ENCODE results near the gene ULBP1.
A peak's percentile ranks its signal among the peaks of the same experiment; 100 is the strongest.
"Not testable (repeated sequence)": the region's sequence is repeated elsewhere in the genome, so short reads cannot be mapped to it uniquely, and the experiment has no call there.

The ULBP1 gene, protein sequence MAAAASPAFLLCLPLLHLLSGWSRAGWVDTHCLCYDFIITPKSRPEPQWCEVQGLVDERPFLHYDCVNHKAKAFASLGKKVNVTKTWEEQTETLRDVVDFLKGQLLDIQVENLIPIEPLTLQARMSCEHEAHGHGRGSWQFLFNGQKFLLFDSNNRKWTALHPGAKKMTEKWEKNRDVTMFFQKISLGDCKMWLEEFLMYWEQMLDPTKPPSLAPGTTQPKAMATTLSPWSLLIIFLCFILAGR

DNA sequence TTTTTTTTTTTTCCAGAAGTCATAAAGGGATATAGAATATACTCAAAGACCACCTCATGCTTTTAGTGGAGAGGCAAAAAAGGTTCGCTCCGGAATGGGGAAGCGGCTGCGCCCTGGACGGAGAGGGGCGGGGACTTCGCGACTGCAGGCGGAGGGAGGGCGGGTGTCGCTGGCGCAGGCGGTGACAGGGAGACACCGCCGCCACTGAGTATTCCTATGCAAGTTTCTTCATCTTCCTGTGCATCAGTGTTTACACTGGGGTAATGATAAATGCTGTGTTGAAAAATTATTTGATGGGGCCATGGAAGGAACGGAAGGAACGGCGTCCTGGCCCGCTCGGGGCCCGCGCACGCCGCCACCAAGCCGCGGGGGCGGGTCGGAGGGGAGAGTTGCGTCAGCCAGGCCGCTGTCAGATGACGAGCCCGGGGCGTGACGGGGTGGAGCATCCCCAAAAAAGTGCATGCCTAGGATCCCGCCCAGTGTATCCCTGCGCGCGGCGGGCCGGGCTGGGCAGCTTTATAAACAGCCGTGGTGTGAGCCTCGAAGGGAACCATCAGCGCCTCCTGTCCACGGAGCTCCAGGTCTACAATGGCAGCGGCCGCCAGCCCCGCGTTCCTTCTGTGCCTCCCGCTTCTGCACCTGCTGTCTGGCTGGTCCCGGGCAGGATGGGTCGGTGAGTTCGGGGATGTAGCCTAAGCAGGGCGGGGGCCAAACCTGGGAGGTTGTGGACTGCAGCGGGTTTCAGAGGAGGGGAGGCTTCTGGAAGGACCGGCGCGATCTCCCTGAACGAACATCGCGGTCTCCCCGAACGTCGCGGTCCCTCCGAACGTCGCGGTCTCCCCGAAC, at the start of gene ULBP1:
Gene ULBP1, plus strand, starts transcription at position 482 of the 846 bp plus-strand sequence. Its CDS starts 107 bp downstream, at position 589.
- peak; percentile 74 for DNase-seq

- no peak for DNase-seq
Measured at GRCh38 chr6:149915970-149916865, 47.5 kb upstream of the ULBP1 start.

- no peak for DNase-seq
Measured at GRCh38 chr6:149917679-149918078, 46.1 kb upstream of the ULBP1 start.

DNA sequence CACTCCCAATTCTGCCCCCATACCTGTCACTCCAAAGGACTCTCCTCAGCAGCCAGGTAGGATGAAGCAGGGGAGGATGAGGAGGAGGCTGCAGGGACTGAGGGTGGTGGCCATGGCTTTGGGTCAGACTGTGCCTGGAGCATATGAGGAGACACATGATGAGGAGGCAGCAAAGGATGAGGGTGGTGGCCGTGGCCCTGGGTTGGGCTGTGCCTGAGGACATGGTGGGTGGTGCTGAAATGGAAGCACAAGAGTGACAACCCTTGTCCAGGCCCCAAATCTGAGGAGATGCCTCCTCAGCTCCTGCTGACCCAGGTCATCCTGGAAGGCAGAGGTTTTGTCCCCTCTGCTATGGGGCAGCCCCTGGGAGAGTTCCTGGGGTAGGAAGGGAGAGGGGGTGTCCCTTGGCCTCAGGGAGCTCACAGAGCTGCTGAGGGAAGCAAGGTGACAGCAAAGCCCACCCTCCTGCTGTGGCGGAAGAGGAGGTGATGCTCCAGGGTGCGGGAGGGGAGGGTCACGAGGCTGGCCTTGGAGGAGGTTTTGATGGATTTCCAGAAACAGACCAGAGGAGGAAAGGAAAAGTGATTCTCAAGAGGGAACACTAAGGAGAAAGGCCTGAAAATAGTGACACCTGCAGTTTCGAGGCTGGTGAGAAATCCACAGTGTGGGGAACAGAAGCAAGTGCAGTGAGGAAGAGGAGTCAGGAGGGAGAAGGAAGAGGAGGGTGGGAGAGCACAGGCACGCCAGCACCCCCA, 45.4 kb upstream of the ULBP1 start:
- no peak for DNase-seq

- DNase-seq = not testable (repeated sequence)
Measured at GRCh38 chr6:149919126-149919833, 44.5 kb upstream of the ULBP1 start.

DNA sequence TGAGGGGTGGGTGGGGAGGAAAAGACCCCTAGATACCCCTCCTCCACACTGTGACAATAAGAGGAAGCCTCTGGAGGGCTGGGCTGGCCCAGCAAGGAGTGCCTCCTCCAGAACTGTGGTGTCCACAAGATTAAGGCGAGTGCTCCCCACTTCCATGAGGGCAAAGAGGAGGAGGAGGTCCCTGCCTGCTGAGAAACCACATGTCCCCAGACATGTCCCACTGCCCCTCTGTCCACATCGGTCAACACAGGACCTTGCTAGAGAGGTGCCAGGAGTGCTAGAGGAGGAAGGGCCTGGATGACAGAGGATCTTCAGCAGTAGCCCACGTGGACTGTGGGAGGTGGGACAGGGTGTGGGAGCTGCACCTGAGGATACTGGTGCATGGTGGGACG, 43.9 kb upstream of the ULBP1 start:
- DNase-seq = no peak

- no peak for DNase-seq
Measured at GRCh38 chr6:149921361-149921760, 42.4 kb upstream of the ULBP1 start.

DNA sequence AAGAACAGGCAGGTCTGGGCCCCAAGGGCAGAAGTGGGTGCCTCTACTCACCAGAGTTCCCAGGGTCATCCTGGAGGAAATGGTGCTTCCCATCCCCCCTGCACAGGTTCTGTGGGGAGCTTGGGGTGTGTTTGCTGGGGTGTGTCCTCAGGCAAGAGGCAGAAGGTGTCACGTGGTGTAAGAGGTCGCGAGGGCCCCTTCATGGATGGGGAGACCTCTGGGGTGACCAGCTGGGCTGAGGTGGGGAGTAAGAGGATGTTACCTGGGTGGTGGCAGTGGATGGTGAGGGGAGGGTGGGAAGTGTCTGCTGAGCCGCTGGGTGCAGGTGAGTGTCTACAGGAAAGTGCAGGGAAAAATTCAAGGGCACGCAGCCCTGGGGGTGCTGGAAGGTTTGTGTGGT, 41.7 kb upstream of the ULBP1 start:
- not testable (repeated sequence) for DNase-seq

- DNase-seq = peak; percentile 71
Measured at GRCh38 chr6:149922642-149923326, 41.0 kb upstream of the ULBP1 start, which contains the start of gene RAET1G. TSS of gene RAET1G (minus strand) at chr6:149923121. CDS start at chr6:149923010, 111 bp downstream.

DNA sequence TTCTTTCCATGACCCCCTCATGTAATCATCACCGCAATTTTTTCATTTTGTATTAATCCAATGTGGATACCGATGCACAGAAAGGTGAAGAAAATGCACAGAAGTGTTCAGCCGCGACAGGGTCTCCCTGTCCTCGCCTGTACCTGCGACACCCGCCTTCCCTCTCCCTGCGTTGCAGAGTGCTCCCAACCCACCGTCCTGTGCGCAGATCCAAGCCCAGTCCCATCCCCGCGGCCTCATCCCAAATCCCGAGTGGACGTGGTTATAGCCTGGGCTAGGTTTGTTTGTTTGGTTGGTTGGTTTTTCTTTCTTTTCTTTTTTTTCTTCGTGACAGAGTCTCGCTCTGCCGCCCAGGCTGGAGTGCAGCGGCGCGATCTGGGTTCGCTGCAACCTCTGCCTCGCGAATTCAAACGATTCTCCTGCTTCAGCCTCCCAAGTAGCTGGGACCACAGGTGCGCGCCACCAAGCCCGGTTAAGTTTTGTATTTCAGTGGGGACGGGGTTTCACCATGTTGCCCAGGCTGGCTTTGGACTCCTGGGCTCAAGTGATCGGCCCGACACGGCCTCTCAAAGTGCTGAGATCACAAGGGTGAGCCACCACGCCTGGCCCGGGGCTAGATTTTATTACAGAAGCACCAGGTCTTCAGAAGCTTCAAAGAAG, 40.3 kb upstream of the ULBP1 start:
- no peak for DNase-seq

DNA sequence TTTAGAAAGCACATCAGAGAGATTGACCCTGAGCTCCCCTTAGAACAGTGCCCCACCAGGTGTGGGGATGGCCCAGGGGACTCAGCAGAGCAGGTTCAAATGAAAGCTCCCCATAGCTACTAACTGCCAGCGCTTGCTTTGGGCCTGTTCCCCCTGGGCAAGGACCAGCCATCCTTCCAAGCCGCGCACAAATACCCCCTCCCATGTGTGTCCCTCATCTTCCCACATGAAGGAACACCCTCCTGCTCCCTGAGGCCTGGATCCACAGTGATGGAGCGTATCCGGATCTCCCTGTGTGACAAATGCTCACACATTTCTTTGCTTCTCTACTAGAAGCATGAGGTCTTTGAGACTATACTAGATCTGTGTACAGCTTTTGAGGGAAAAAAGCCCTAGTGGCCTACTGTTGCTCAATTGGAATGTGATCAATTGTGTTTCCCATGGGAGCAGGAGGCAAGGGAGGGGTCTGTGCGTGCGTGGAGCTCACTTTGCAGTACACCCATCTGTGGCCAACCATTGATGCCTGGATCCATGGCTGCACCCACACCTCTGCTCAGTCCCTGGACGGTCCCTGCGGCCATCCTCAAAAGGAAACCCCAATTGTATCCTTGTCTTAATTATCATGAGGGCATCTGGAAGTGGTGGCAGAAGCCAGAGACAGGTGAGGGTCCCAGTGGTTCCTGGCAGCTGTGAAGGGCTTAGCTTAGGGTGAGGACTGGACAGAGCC, 39.4 kb upstream of the ULBP1 start:
- DNase-seq = no peak

DNA sequence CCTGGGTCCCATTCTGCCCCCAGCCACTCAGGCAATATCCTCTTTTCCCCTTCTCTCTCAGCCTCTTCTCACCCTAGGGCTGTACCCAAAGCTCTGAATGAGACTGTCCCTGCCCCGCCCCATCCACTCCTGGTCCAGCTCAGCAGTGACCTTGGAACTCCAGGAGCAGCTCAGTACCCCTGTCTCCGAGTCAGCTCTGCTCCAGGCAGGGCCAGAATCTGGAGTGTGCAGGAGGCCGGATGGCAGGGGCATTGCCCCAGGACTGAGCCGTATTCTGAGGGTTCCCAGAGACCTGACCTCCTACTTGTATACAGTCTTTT, 38.9 kb upstream of the ULBP1 start:
- DNase-seq = no peak

- no peak for DNase-seq
Measured at GRCh38 chr6:149925253-149925973, 38.3 kb upstream of the ULBP1 start.

GRCh38 chr6:149925974-149926777, 37.6 kb upstream of the ULBP1 start:
- no peak for DNase-seq

DNA sequence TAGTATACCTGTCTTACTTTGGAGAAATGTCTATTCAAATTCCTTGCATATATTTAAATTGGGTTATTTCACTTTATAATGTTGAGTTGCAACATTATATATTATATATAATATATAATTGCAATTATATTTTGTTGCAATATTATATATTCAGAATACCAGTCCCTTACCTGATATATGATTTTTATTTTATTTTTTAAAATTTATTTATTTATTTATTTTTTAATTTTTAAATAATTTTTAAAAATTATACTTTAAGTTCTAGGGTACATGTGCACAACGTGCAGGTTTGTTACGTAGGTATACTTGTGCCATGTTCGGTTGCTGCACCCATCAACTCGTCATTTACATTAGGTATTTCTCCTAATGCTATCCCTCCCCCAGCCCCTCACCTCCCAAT, 36.7 kb upstream of the ULBP1 start:
- DNase-seq = not testable (repeated sequence)

GRCh38 chr6:149929422-149929821, 34.3 kb upstream of the ULBP1 start:
- DNase-seq = no peak

DNA sequence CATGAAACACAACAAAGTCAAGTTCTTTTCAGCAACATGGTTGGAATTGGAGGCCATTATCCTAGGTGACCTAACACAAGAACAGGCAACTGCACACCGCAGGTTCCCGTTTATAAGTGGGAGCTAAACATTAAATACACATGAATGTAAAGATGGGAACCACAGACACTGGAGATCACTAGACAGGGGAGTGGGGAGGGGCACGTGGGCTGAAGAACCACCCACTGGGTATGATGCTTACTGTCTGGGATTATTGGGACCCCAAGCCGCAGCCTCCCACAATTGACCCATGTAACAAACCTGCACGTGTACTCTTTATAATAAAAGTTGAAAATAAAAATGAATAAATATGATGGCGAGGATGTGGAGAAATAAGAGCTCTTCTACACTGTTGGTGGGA, 32.2 kb upstream of the ULBP1 start:
- no peak for DNase-seq

DNA sequence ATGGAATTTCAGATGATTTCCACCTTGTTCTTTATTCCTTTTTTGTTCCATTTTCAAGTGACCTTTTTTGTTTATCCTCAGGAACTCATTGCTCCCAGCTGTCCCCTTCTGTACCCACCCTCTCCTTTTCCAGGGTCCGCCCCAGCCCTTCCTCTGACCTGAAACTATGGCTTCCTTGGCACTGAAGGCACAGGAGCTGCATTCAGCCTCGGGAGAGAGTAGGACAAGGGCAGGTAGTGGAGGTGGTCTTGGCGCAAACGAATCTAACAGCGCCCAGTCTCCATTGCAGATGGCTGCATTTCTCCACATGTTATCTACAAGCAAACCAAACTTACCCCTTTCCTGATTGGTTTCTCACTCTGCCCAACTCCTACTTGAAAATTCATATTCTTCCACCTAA, 30.7 kb upstream of the ULBP1 start:
- DNase-seq = no peak

All from NCI-H524 treated with DMSO at 0.1 percent for 48 hours (cell line).